ENCODE measurements around the gene TRIM17. TPM values are rescaled to one million over a fixed set of nuclear protein-coding genes. Genes with fewer than 3 reads are reported as not detected.

TRIM17 gene
- total and polyA plus RNA-seq, 4 donors: 0.62 to 2.5 TPM; not detected in 2

- ATAC-seq (ENCODE audit: low FRiP score) (no peak), DNase-seq (peak; percentile 46 to 77)
- no peaks in the 10 kb centered on the region for H3K36me3 ChIP-seq (ENCODE audit: control insufficient read depth in 1 of 2, insufficient read depth in 2 of 2, low read length in 1 of 2)
- no peaks in the 10 kb centered on the region for H3K27me3 ChIP-seq (ENCODE audit: control insufficient read depth in 1 of 2, insufficient read depth in 2 of 2, low read length in 1 of 2)
- WGBS, 2 donors: 93 to 94% methylated on average over 37 to 38 of the region's 38 CpGs
- H3K4me3 ChIP-seq (ENCODE audit: low read length in 2 of 2): no peak overlapping the region
- intact Hi-C loops (cut with DNase I): no loop called here
- H3K27ac ChIP-seq (ENCODE audit: low read depth in 1 of 2, low read length in 2 of 2): no peak overlapping the region
- no peaks in the 10 kb centered on the region for H3K4me1 ChIP-seq (ENCODE audit: control insufficient read depth in 1 of 2, insufficient read depth in 2 of 2, low read length in 2 of 2)
- H3K9me3 ChIP-seq (ENCODE audit: control insufficient read depth, low read length): no peaks in the 10 kb centered on the region
These were observed 21.9 kb downstream of the TRIM17 start for GRCh38 chr1:228394571-228395394.

- ATAC-seq (ENCODE audit: low FRiP score) (no peak), DNase-seq (no peak)
- Histone ChIP-seq H3K36me3 (ENCODE audit: control insufficient read depth in 1 of 2, insufficient read depth in 2 of 2, low read length in 1 of 2) (no peaks in the 10 kb centered on the region), H3K4me1 (ENCODE audit: control insufficient read depth in 1 of 2, insufficient read depth in 2 of 2, low read length in 2 of 2) (no peaks in the 10 kb centered on the region), H3K9me3 (ENCODE audit: control insufficient read depth, low read length) (no peaks in the 10 kb centered on the region), H3K27ac (ENCODE audit: low read depth in 1 of 2, low read length in 2 of 2) (no peak overlapping the region), H3K4me3 (ENCODE audit: low read length in 2 of 2) (no peak overlapping the region), H3K27me3 (ENCODE audit: control insufficient read depth in 1 of 2, insufficient read depth in 2 of 2, low read length in 1 of 2) (no peaks in the 10 kb centered on the region)
- intact Hi-C loops (cut with DNase I): no loop called here
- 83 to 86% methylated on average over 9 of the region's 9 CpGs for WGBS, 2 donors
These were observed 22.7 kb downstream of the TRIM17 start for GRCh38 chr1:228393811-228394570.

GRCh38 chr1:228393268-228393701 is 23.4 kb downstream of the TRIM17 start:
- no peak overlapping the region for H3K4me3 ChIP-seq (ENCODE audit: low read length in 2 of 2)
- intact Hi-C loops (cut with DNase I): no loop called here
- no peaks in the 10 kb centered on the region for H3K9me3 ChIP-seq (ENCODE audit: control insufficient read depth, low read length)
- 12 to 21% methylated on average over 8 of the region's 8 CpGs for WGBS, 2 donors
- H3K36me3 ChIP-seq (ENCODE audit: control insufficient read depth in 1 of 2, insufficient read depth in 2 of 2, low read length in 1 of 2): no peaks in the 10 kb centered on the region
- no peaks in the 10 kb centered on the region for H3K27me3 ChIP-seq (ENCODE audit: control insufficient read depth in 1 of 2, insufficient read depth in 2 of 2, low read length in 1 of 2)
- peak in 1 of 2 donors; percentile 81 for DNase-seq
- ATAC-seq (ENCODE audit: low FRiP score): peak; percentile 63
- no peak overlapping the region for H3K27ac ChIP-seq (ENCODE audit: low read depth in 1 of 2, low read length in 2 of 2)
- H3K4me1 ChIP-seq (ENCODE audit: control insufficient read depth in 1 of 2, insufficient read depth in 2 of 2, low read length in 2 of 2): no peaks in the 10 kb centered on the region

GRCh38 chr1:228392111-228392936 is 24.3 kb downstream of the TRIM17 start:
- H3K9me3 ChIP-seq (ENCODE audit: control insufficient read depth, low read length): no peaks in the 10 kb centered on the region
- WGBS, 2 donors: 90 to 91% methylated on average over 12 of the region's 12 CpGs
- no peaks in the 10 kb centered on the region for H3K36me3 ChIP-seq (ENCODE audit: control insufficient read depth in 1 of 2, insufficient read depth in 2 of 2, low read length in 1 of 2)
- no peak overlapping the region for H3K27ac ChIP-seq (ENCODE audit: low read depth in 1 of 2, low read length in 2 of 2)
- DNase-seq (no peak), ATAC-seq (ENCODE audit: low FRiP score) (no peak)
- H3K4me3 ChIP-seq (ENCODE audit: low read length in 2 of 2): no peak overlapping the region
- H3K27me3 ChIP-seq (ENCODE audit: control insufficient read depth in 1 of 2, insufficient read depth in 2 of 2, low read length in 1 of 2): no peaks in the 10 kb centered on the region
- intact Hi-C loops (cut with DNase I): no loop called here
- no peaks in the 10 kb centered on the region for H3K4me1 ChIP-seq (ENCODE audit: control insufficient read depth in 1 of 2, insufficient read depth in 2 of 2, low read length in 2 of 2)

- WGBS, 2 donors: 89 to 96% methylated on average over 11 of the region's 11 CpGs
- DNase-seq: no peak
These were observed 25.1 kb downstream of the TRIM17 start for GRCh38 chr1:228391411-228392020.

GRCh38 chr1:228390649-228391048 is 26.0 kb downstream of the TRIM17 start:
- ATAC-seq (ENCODE audit: low FRiP score): no peak
- 79 to 83% methylated on average over 10 of the region's 10 CpGs for WGBS, 2 donors
- DNase-seq: no peak
- H3K4me1 ChIP-seq (ENCODE audit: control insufficient read depth in 1 of 2, insufficient read depth in 2 of 2, low read length in 2 of 2): no peaks in the 10 kb centered on the region
- H3K27me3 ChIP-seq (ENCODE audit: control insufficient read depth in 1 of 2, insufficient read depth in 2 of 2, low read length in 1 of 2): no peaks in the 10 kb centered on the region
- no peak overlapping the region for H3K4me3 ChIP-seq (ENCODE audit: low read length in 2 of 2)
- intact Hi-C loops (cut with DNase I): no loop called here
- no peaks in the 10 kb centered on the region for H3K36me3 ChIP-seq (ENCODE audit: control insufficient read depth in 1 of 2, insufficient read depth in 2 of 2, low read length in 1 of 2)
- H3K9me3 ChIP-seq (ENCODE audit: control insufficient read depth, low read length): no peaks in the 10 kb centered on the region
- no peak overlapping the region for H3K27ac ChIP-seq (ENCODE audit: low read depth in 1 of 2, low read length in 2 of 2)

More at GRCh38 chr1:228391411-228392020, 25.1 kb downstream of the TRIM17 start:
- Histone ChIP-seq H3K27ac (ENCODE audit: low read depth in 1 of 2, low read length in 2 of 2) (no peak overlapping the region), H3K36me3 (ENCODE audit: control insufficient read depth in 1 of 2, insufficient read depth in 2 of 2, low read length in 1 of 2) (no peaks in the 10 kb centered on the region), H3K9me3 (ENCODE audit: control insufficient read depth, low read length) (no peaks in the 10 kb centered on the region), H3K4me3 (ENCODE audit: low read length in 2 of 2) (no peak overlapping the region), H3K4me1 (ENCODE audit: control insufficient read depth in 1 of 2, insufficient read depth in 2 of 2, low read length in 2 of 2) (no peaks in the 10 kb centered on the region), H3K27me3 (ENCODE audit: control insufficient read depth in 1 of 2, insufficient read depth in 2 of 2, low read length in 1 of 2) (no peaks in the 10 kb centered on the region)
- ATAC-seq (ENCODE audit: low FRiP score): no peak
- intact Hi-C loops (cut with DNase I): no loop called here

GRCh38 chr1:228387321-228387720 is 29.3 kb downstream of the TRIM17 start:
- H3K9me3 ChIP-seq (ENCODE audit: control insufficient read depth, low read length): no peaks in the 10 kb centered on the region
- no peaks in the 10 kb centered on the region for H3K36me3 ChIP-seq (ENCODE audit: control insufficient read depth in 1 of 2, insufficient read depth in 2 of 2, low read length in 1 of 2)
- H3K27ac ChIP-seq (ENCODE audit: low read depth in 1 of 2, low read length in 2 of 2): no peak overlapping the region
- no peak for ATAC-seq (ENCODE audit: low FRiP score)
- no peaks in the 10 kb centered on the region for H3K27me3 ChIP-seq (ENCODE audit: control insufficient read depth in 1 of 2, insufficient read depth in 2 of 2, low read length in 1 of 2)
- intact Hi-C loops (cut with DNase I): no loop called here
- H3K4me1 ChIP-seq (ENCODE audit: control insufficient read depth in 1 of 2, insufficient read depth in 2 of 2, low read length in 2 of 2): no peaks in the 10 kb centered on the region
- DNase-seq: no peak
- H3K4me3 ChIP-seq (ENCODE audit: low read length in 2 of 2): no peak overlapping the region

- no peak overlapping the region for H3K27ac ChIP-seq (ENCODE audit: low read depth in 1 of 2, low read length in 2 of 2)
- no peaks in the 10 kb centered on the region for H3K36me3 ChIP-seq (ENCODE audit: control insufficient read depth in 1 of 2, insufficient read depth in 2 of 2, low read length in 1 of 2)
- intact Hi-C loops (cut with DNase I): no loop called here
- no peaks in the 10 kb centered on the region for H3K27me3 ChIP-seq (ENCODE audit: control insufficient read depth in 1 of 2, insufficient read depth in 2 of 2, low read length in 1 of 2)
- H3K9me3 ChIP-seq (ENCODE audit: control insufficient read depth, low read length): no peaks in the 10 kb centered on the region
- H3K4me3 ChIP-seq (ENCODE audit: low read length in 2 of 2): no peak overlapping the region
- no peaks in the 10 kb centered on the region for H3K4me1 ChIP-seq (ENCODE audit: control insufficient read depth in 1 of 2, insufficient read depth in 2 of 2, low read length in 2 of 2)
- DNase-seq (no peak), ATAC-seq (ENCODE audit: low FRiP score) (no peak)
These were observed 31.4 kb downstream of the TRIM17 start for GRCh38 chr1:228385232-228385631.

Measured in aorta (tissue), 5 donors.